ENCODE data around the gene CLDN7. TPM values are rescaled to one million over a fixed set of nuclear protein-coding genes. Genes with fewer than 3 reads are reported as not detected.
A peak's percentile ranks its signal among the peaks of the same experiment; 100 is the strongest.

CLDN7 gene
- total RNA-seq, 1 donor from 2014 or later: 0.75 TPM

- no peak for DNase-seq (ENCODE audit: low spot score)
- intact Hi-C loops (cut with DNase I): no loop called here
Observed at GRCh38 chr17:7241090-7241733, 21.1 kb downstream of the CLDN7 start.

GRCh38 chr17:7240375-7240774, 21.9 kb downstream of the CLDN7 start:
- intact Hi-C loops (cut with DNase I): no loop called here
- no peak for DNase-seq (ENCODE audit: low spot score)

- peak; percentile 100 for DNase-seq (ENCODE audit: low spot score)
- intact Hi-C loops (cut with DNase I): loop anchor here (1.0 to 5.0 kb wide), 4 partner anchors 13 to 318 kb away; partner anchors contain the start of genes EIF5A, ELP5 and TNFSF13
Observed at GRCh38 chr17:7239091-7240027, 22.9 kb downstream of the CLDN7 start, which contains the start of gene PHF23. Gene PHF23, minus strand, starts transcription at chr17:7239457. Its CDS starts 178 bp downstream, at chr17:7239279.

- no peak for DNase-seq (ENCODE audit: low spot score)
- intact Hi-C loops (cut with DNase I): loop anchor here (1.0 to 5.0 kb wide), 4 partner anchors 14 to 319 kb away; partner anchors contain the start of genes EIF5A, ELP5 and TNFSF13
Observed at GRCh38 chr17:7238420-7239090, 23.7 kb downstream of the CLDN7 start.

- intact Hi-C loops (cut with DNase I): loop anchor here (2.0 to 5.0 kb wide), 3 partner anchors 17 to 319 kb away; partner anchors contain the start of genes EIF5A and TNFSF13
- DNase-seq (ENCODE audit: low spot score): peak; percentile 91
Observed at GRCh38 chr17:7237761-7238419, 24.4 kb downstream of the CLDN7 start.

- no peak for DNase-seq (ENCODE audit: low spot score)
- intact Hi-C loops (cut with DNase I): loop anchor here (5.0 kb wide), 2 partner anchors 70 to 320 kb away; partner anchors contain the start of genes EIF5A and TNFSF13
Observed at GRCh38 chr17:7237266-7237760, 25.0 kb downstream of the CLDN7 start.

- DNase-seq (ENCODE audit: low spot score): no peak
- intact Hi-C loops (cut with DNase I): loop anchor here (5.0 kb wide), 2 partner anchors 70 to 320 kb away; partner anchors contain the start of genes EIF5A and TNFSF13
Observed at GRCh38 chr17:7236808-7237207, 25.5 kb downstream of the CLDN7 start.

- no peak for DNase-seq (ENCODE audit: low spot score)
- intact Hi-C loops (cut with DNase I): loop anchor here (5.0 kb wide), 2 partner anchors 71 to 321 kb away; partner anchors contain the start of genes EIF5A and TNFSF13
Observed at GRCh38 chr17:7235693-7236665, 26.3 kb downstream of the CLDN7 start.

- DNase-seq (ENCODE audit: low spot score): peak; percentile 98
- intact Hi-C loops (cut with DNase I): no loop called here
Observed at GRCh38 chr17:7234083-7234951, 28.0 kb downstream of the CLDN7 start, which contains the start of gene DVL2. Gene DVL2, minus strand, starts transcription at chr17:7234517. Its CDS starts 255 bp downstream, at chr17:7234262.

- intact Hi-C loops (cut with DNase I): no loop called here
- DNase-seq (ENCODE audit: low spot score): no peak
Observed at GRCh38 chr17:7233701-7234082, 28.6 kb downstream of the CLDN7 start.

- DNase-seq (ENCODE audit: low spot score): no peak
- intact Hi-C loops (cut with DNase I): no loop called here
Observed at GRCh38 chr17:7232114-7232513, 30.2 kb downstream of the CLDN7 start.

GRCh38 chr17:7229504-7229903, 32.8 kb downstream of the CLDN7 start:
- DNase-seq (ENCODE audit: low spot score): no peak
- intact Hi-C loops (cut with DNase I): no loop called here

GRCh38 chr17:7228920-7229319, 33.4 kb downstream of the CLDN7 start:
- intact Hi-C loops (cut with DNase I): no loop called here
- DNase-seq (ENCODE audit: low spot score): no peak

GRCh38 chr17:7226721-7227710, 35.3 kb downstream of the CLDN7 start:
- intact Hi-C loops (cut with DNase I): no loop called here
- no peak for DNase-seq (ENCODE audit: low spot score)

- intact Hi-C loops (cut with DNase I): no loop called here
- no peak for DNase-seq (ENCODE audit: low spot score)
Observed at GRCh38 chr17:7225711-7226331, 36.5 kb downstream of the CLDN7 start.
